Body of pancreas (tissue), 4 donors: Measurements from ENCODE around the gene PYDC1. TPM values are rescaled to one million over a fixed set of nuclear protein-coding genes. Genes with fewer than 3 reads are reported as not detected.

Experiments used
- ATAC-seq: fragments of 150-250 bp; one replicate; pipeline ENCODE4 v1.9.1; 2016
- DNase-seq, 4 donors: peaks; one replicate each; pipeline ENCODE4 v3.0.0-alpha.2; 2019
- H3K27ac ChIP-seq, 4 donors: fragments of 200-600 bp; sonication (generic); 1 replicate in 3 of 4; 2 replicates in 1 of 4; pipeline versions ENCODE4 v1.5.1 to v1.6.1; 2016 to 2019; ENCODE audit warnings: mild to moderate bottlenecking in 1 of 4, mixed read lengths in 1 of 4, moderate library complexity in 1 of 4
- H3K27me3 ChIP-seq, 2 donors: fragments of 200-600 bp; sonication (generic); one replicate each; pipeline ENCODE4 v1.6.0; 2016; ENCODE audit warnings: mild to moderate bottlenecking in 1 of 2
- H3K36me3 ChIP-seq, 2 donors: fragments of 200-600 bp; sonication (generic); replicated peaks in 1 of 2; 2 replicates each; pipeline ENCODE4 v1.5.1; 2016; ENCODE audit warnings: low read depth in 2 of 2; ENCODE audit not compliant: insufficient read depth in 1 of 2
- H3K4me1 ChIP-seq: fragments of 200-600 bp; sonication (generic); one replicate; pipeline ENCODE4 v1.6.0; 2016
- H3K4me3 ChIP-seq, 2 donors: fragments of 200-600 bp; sonication (generic); 1 replicate in 1 of 2; 2 replicates in 1 of 2; pipeline ENCODE4 v1.5.1; 2016 to 2019
- H3K9me3 ChIP-seq, 3 donors: fragments of 200-600 bp; sonication (generic); 1 replicate in 2 of 3; 2 replicates in 1 of 3; pipeline ENCODE4 v1.5.1; 2016
- CTCF ChIP-seq, 7 experiments: fragments of 450-650 bp in 4 of 7; fragments of 200-600 bp in 3 of 7; sonication (generic) in 3 of 7; IDR thresholded peaks; one replicate each; pipeline ENCODE4 v1.5.1; 2016 to 2019; ENCODE audit warnings: antibody characterized with exemption in 7 of 7
- POLR2A ChIP-seq, 3 donors: fragments of 450-650 bp; IDR thresholded peaks; one replicate each; pipeline ENCODE4 v1.6.1; 2016; ENCODE audit warnings: antibody characterized with exemption in 3 of 3, mild to moderate bottlenecking in 2 of 3
- WGBS, 2 donors: methylation state at CpG; one replicate each; pipeline ENCODE4 v1.1.5; 2017; 5-methylcytosine and 5-hydroxymethylcytosine counted together
- intact Hi-C: fragments of 100-400 bp; cut with DNase I; formaldehyde crosslinking; loops from one replicate; pipeline ENCODE4 v1.15.1; 2023
- total RNA-seq, 2 donors: library from RNA; depleted of rRNA; stranded (reverse); fragments of >200 nt; gene quantifications; one replicate each; pipeline ENCODE4 v1.1.0, GENCODE V29; 2016

The PYDC1 gene
- total RNA-seq, 2 donors from 2014 or later: not detected

GRCh38 chr16:31186176-31186575 is 30.8 kb downstream of the PYDC1 start:
- DNase-seq: no peak
- H3K27me3 ChIP-seq: no peaks in the 10 kb centered on the region
- intact Hi-C loops: no loop called here
- TF ChIP-seq CTCF (IDR thresholded peaks at IDR 0.05): no peak
- TF ChIP-seq POLR2A (IDR thresholded peaks at IDR 0.05): no peak
- no peak for ATAC-seq
- H3K27ac ChIP-seq: no peak overlapping the region
- no peak overlapping the region for H3K4me3 ChIP-seq
- WGBS, 2 donors: 51 to 68% methylated on average over 7 of the region's 7 CpGs
- peaks cover 25% of the 10 kb centered on the region for H3K4me1 ChIP-seq
- H3K9me3 ChIP-seq: no peaks in the 10 kb centered on the region
- peaks cover 27 to 60% of the 10 kb centered on the region in 2 donors for H3K36me3 ChIP-seq

- no peaks in the 10 kb centered on the region for H3K27me3 ChIP-seq
- DNase-seq (no peak), ATAC-seq (no peak)
- 51 to 60% methylated on average over 5 of the region's 5 CpGs for WGBS, 2 donors
- peaks cover 25% of the 10 kb centered on the region for H3K4me1 ChIP-seq
- intact Hi-C loops: no loop called here
- H3K4me3 ChIP-seq: no peak overlapping the region
- TF ChIP-seq CTCF (IDR thresholded peaks at IDR 0.05): no peak
- TF ChIP-seq POLR2A (IDR thresholded peaks at IDR 0.05): no peak
- no peaks in the 10 kb centered on the region for H3K9me3 ChIP-seq
- no peak overlapping the region for H3K27ac ChIP-seq
- peaks cover 23 to 52% of the 10 kb centered on the region in 2 donors for H3K36me3 ChIP-seq
Measured at GRCh38 chr16:31185339-31185738, 31.6 kb downstream of the PYDC1 start.

- no peaks in the 10 kb centered on the region for H3K27me3 ChIP-seq
- H3K36me3 ChIP-seq: peaks cover 19 to 47% of the 10 kb centered on the region in 2 donors
- no peak overlapping the region for H3K27ac ChIP-seq
- peaks cover 25% of the 10 kb centered on the region for H3K4me1 ChIP-seq
- no peak for ATAC-seq
- no peaks in the 10 kb centered on the region for H3K9me3 ChIP-seq
- intact Hi-C loops: no loop called here
- no peak for DNase-seq
- WGBS, 2 donors: 92 to 94% methylated on average over 14 of the region's 14 CpGs
- TF ChIP-seq CTCF (IDR thresholded peaks at IDR 0.05) (no peak), POLR2A (IDR thresholded peaks at IDR 0.05) (no peak)
- no peak overlapping the region for H3K4me3 ChIP-seq
Measured at GRCh38 chr16:31184888-31185287, 32.0 kb downstream of the PYDC1 start.

GRCh38 chr16:31183432-31184428 is 33.2 kb downstream of the PYDC1 start:
- no peaks in the 10 kb centered on the region for H3K9me3 ChIP-seq
- no peak overlapping the region for H3K27ac ChIP-seq
- TF ChIP-seq CTCF (IDR thresholded peaks at IDR 0.05): no peak
- TF ChIP-seq POLR2A (IDR thresholded peaks at IDR 0.05): no peak
- H3K27me3 ChIP-seq: no peaks in the 10 kb centered on the region
- peaks cover 9 to 38% of the 10 kb centered on the region in 2 donors for H3K36me3 ChIP-seq
- WGBS, 2 donors: 76 to 77% methylated on average over 10 of the region's 10 CpGs
- H3K4me1 ChIP-seq: peaks cover 31% of the 10 kb centered on the region
- H3K4me3 ChIP-seq: no peak overlapping the region
- intact Hi-C loops: no loop called here
- ATAC-seq (no peak), DNase-seq (no peak)
